AG09309 (cell line): ENCODE data around the gene UBR3.
A peak's percentile ranks its signal among the peaks of the same experiment; 100 is the strongest.
"Not testable (repeated sequence)": the region's sequence is repeated elsewhere in the genome, so short reads cannot be mapped to it uniquely, and the experiment has no call there.

Experiments used
- DNase-seq: peaks from one replicate; pipeline ENCODE4 v3.0.0-alpha.2; 2010; ENCODE audit warnings: low read depth
- H3K4me3 ChIP-seq: 2 replicates; pipeline ENCODE4 v1.5.1; 2011; ENCODE audit warnings: mild to moderate bottlenecking, low read depth, low read length, moderate library complexity; ENCODE audit not compliant: control insufficient read depth
- CTCF ChIP-seq: IDR thresholded peaks from 2 replicates; pipeline ENCODE4 v1.5.1; 2011; ENCODE audit warnings: mild to moderate bottlenecking, low read depth, low read length, inconsistent platforms; ENCODE audit not compliant: insufficient read depth, control insufficient read depth; ENCODE audit errors: missing control alignments

Gene UBR3

GRCh38 chr2:169916623-169917022, 89.4 kb downstream of the UBR3 start:
- no peak for DNase-seq
- TF ChIP-seq CTCF: no peak

GRCh38 chr2:169923977-169924376, 96.7 kb downstream of the UBR3 start:
- TF ChIP-seq CTCF: no peak
- DNase-seq: no peak
- H3K4me3 ChIP-seq: no peak overlapping the region

More at GRCh38 chr2:169916623-169917022, 89.4 kb downstream of the UBR3 start:
- H3K4me3 ChIP-seq: no peak overlapping the region

- H3K4me3 ChIP-seq: no peak overlapping the region
- TF ChIP-seq CTCF: no peak
- no peak for DNase-seq
These were observed 98.7 kb downstream of the UBR3 start for GRCh38 chr2:169925968-169926367.

- peak; percentile 13 for DNase-seq
- no peak overlapping the region for H3K4me3 ChIP-seq
These were observed 101.2 kb downstream of the UBR3 start for GRCh38 chr2:169928463-169928864.

GRCh38 chr2:169933124-169933711, 106.0 kb downstream of the UBR3 start:
- no peak overlapping the region for H3K4me3 ChIP-seq
- peak; percentile 66 for TF ChIP-seq CTCF
- peak; percentile 14 for DNase-seq

More at GRCh38 chr2:169928463-169928864, 101.2 kb downstream of the UBR3 start:
- peak; percentile 34 for TF ChIP-seq CTCF

GRCh38 chr2:169936652-169937051, 109.4 kb downstream of the UBR3 start:
- DNase-seq, H3K4me3 ChIP-seq: not testable (repeated sequence)

GRCh38 chr2:169945515-169945914, 118.3 kb downstream of the UBR3 start:
- H3K4me3 ChIP-seq: no peak overlapping the region
- DNase-seq: no peak
- no peak for TF ChIP-seq CTCF
